Measurements from ENCODE around the gene EXOC6B. TPM values are rescaled to one million over a fixed set of nuclear protein-coding genes. Genes with fewer than 3 reads are reported as not detected.

EXOC6B gene
- total RNA-seq, 4 donors from 2014 or later = 21.0 to 57.7 (median 36.1) TPM

GRCh38 chr2:72210470-72210869 lies 615.4 kb downstream of the EXOC6B start:
- no peak for DNase-seq
- intact Hi-C loops (cut with DNase I) = no loop called here
- H3K4me3 ChIP-seq = no peak overlapping the region
- H3K9me3 ChIP-seq = no peaks in the 10 kb centered on the region
- peaks cover 0 to 51% (median 11%) of the 10 kb centered on the region in 3 donors for H3K4me1 ChIP-seq
- TF ChIP-seq, protein P1, sequence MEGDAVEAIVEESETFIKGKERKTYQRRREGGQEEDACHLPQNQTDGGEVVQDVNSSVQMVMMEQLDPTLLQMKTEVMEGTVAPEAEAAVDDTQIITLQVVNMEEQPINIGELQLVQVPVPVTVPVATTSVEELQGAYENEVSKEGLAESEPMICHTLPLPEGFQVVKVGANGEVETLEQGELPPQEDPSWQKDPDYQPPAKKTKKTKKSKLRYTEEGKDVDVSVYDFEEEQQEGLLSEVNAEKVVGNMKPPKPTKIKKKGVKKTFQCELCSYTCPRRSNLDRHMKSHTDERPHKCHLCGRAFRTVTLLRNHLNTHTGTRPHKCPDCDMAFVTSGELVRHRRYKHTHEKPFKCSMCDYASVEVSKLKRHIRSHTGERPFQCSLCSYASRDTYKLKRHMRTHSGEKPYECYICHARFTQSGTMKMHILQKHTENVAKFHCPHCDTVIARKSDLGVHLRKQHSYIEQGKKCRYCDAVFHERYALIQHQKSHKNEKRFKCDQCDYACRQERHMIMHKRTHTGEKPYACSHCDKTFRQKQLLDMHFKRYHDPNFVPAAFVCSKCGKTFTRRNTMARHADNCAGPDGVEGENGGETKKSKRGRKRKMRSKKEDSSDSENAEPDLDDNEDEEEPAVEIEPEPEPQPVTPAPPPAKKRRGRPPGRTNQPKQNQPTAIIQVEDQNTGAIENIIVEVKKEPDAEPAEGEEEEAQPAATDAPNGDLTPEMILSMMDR (IDR thresholded peaks at IDR 0.05) = no peak
- no peak for TF ChIP-seq POLR2A (IDR thresholded peaks at IDR 0.05)
- no peaks in the 10 kb centered on the region for H3K27me3 ChIP-seq
- peak overlapping the region in 2 of 4 donors; percentile 56 to 77 for H3K27ac ChIP-seq
- H3K36me3 ChIP-seq = no peaks in the 10 kb centered on the region
- WGBS, 2 donors = 54 to 100% methylated on average over 1 to 2 of the region's 2 CpGs

GRCh38 chr2:72208225-72208624 lies 617.6 kb downstream of the EXOC6B start:
- Histone ChIP-seq H3K9me3 (no peaks in the 10 kb centered on the region), H3K4me1 (peaks cover 0 to 58% (median 17%) of the 10 kb centered on the region in 3 donors), H3K27ac (no peak overlapping the region), H3K36me3 (no peaks in the 10 kb centered on the region), H3K4me3 (no peak overlapping the region), H3K27me3 (no peaks in the 10 kb centered on the region)
- TF ChIP-seq POLR2A (IDR thresholded peaks at IDR 0.05) = no peak
- TF ChIP-seq, protein P1 (IDR thresholded peaks at IDR 0.05) = no peak
- intact Hi-C loops (cut with DNase I) = no loop called here
- no peak for DNase-seq
- WGBS, 2 donors = 92 to 100% methylated on average over 1 of the region's 1 CpG

DNA sequence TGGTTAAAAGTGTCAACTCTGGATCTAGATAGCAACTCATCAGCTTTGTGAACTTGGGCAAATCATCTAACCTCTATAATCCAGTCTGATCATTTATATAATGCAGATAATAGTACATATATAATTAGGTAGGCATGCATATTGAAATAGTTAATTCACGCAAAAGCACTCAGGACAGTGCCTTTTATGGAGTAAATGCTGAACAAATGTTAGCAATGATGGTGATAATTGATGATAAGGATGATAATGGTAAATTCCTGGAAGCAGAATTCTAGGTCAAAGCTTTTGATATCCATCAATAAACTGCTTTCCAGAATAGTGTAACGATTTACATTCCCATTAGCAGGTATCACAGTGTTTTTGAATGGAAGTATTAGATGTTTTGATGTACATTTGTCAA lies 618.5 kb downstream of the EXOC6B start:
- no peaks in the 10 kb centered on the region for H3K27me3 ChIP-seq
- H3K4me1 ChIP-seq = peaks cover 0 to 55% (median 17%) of the 10 kb centered on the region in 3 donors
- H3K27ac ChIP-seq = no peak overlapping the region
- TF ChIP-seq POLR2A (IDR thresholded peaks at IDR 0.05) = no peak
- TF ChIP-seq, protein P1 (IDR thresholded peaks at IDR 0.05) = no peak
- 81 to 89% methylated on average over 2 of the region's 2 CpGs for WGBS, 2 donors
- no peaks in the 10 kb centered on the region for H3K36me3 ChIP-seq
- no peak for DNase-seq
- intact Hi-C loops (cut with DNase I) = no loop called here
- H3K9me3 ChIP-seq = no peaks in the 10 kb centered on the region
- H3K4me3 ChIP-seq = no peak overlapping the region

GRCh38 chr2:72205504-72205881 lies 620.3 kb downstream of the EXOC6B start:
- no peaks in the 10 kb centered on the region for H3K9me3 ChIP-seq
- peak overlapping the region in 2 of 4 donors; percentile 36 to 61 for H3K27ac ChIP-seq
- H3K36me3 ChIP-seq = no peaks in the 10 kb centered on the region
- no peaks in the 10 kb centered on the region for H3K27me3 ChIP-seq
- no peak for DNase-seq
- peaks cover 0 to 37% (median 13%) of the 10 kb centered on the region in 3 donors for H3K4me1 ChIP-seq
- intact Hi-C loops (cut with DNase I) = no loop called here
- 70 to 90% methylated on average over 3 of the region's 3 CpGs for WGBS, 2 donors
- no peak overlapping the region for H3K4me3 ChIP-seq
- TF ChIP-seq, protein P1 (IDR thresholded peaks at IDR 0.05) = no peak
- no peak for TF ChIP-seq POLR2A (IDR thresholded peaks at IDR 0.05)

DNA sequence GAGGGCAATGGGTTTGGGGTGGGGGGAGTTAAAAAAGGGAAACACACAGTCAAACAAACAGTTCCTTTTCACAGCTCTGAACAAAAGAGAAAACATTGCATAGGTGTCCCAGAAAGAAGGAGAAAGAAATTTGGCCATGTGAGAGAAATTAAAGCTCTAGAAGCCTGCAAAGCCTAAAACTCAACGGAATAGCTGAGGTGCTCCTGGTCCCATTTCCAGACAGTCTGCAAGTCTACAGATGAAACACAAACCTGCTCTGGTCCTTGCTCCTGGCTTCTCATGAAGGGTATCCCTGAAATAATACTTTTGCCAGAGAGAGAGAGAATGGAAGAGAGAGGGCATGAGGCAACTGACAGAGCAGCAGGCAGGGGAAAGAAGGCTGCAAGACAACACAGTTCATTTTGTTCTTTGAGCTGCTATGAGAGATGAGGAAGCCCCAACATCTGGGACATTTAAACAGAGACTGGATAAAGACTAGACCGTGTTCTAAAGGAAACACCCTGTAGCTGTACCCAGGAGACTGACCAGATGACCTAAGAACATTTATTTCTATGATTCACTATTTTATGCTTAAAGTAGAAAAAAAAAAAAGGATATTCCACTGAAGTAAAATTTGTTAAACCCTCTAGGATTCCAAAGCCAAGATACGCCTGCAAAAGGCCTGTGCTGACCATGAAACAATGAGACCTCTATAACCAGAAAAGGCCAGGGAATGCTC lies 620.9 kb downstream of the EXOC6B start:
- Histone ChIP-seq H3K4me3 (no peak overlapping the region), H3K9me3 (no peaks in the 10 kb centered on the region), H3K4me1 (peaks cover 0 to 33% (median 13%) of the 10 kb centered on the region in 3 donors), H3K27me3 (no peaks in the 10 kb centered on the region), H3K36me3 (no peaks in the 10 kb centered on the region), H3K27ac (peak overlapping the region in 3 of 4 donors; percentile 7 to 70 (median 36))
- no peak for DNase-seq
- WGBS, 2 donors = 54 to 55% methylated on average over 3 of the region's 3 CpGs
- TF ChIP-seq, protein P1 (IDR thresholded peaks at IDR 0.05) = no peak
- no peak for TF ChIP-seq POLR2A (IDR thresholded peaks at IDR 0.05)
- intact Hi-C loops (cut with DNase I) = no loop called here

Measured in esophagus squamous epithelium (tissue), 5 donors.